ENCODE measurements around the gene MADD.

DNA sequence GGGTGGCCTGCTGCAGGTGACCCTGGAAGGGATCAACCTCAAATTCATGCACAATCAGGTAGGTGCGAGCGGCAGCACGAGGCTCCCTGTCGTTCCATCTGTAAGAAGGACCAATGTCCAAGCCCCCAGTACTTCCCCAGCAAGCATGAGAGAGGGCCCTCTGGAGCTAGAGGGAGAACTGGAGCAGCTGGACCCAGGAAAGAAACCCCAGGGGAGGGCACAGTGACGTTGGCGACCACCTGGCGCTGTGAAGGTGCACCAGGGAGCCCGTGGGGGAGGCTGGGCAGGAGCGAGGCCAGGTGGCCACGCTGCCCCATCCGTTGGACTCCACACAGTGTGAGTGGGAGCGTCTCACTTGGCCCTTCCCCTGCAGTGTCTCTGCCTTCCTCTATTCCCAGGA lies 54.6 kb downstream of the MADD start:
- no peak for TF ChIP-seq CTCF (IDR thresholded peaks at IDR 0.05)
- no peak for TF ChIP-seq POLR2A (IDR thresholded peaks at IDR 0.05)

All from right lobe of liver (tissue), 4 donors.